Testis (tissue), 3 donors: ENCODE data around the gene SPG11. TPM values are rescaled to one million over a fixed set of nuclear protein-coding genes. Genes with fewer than 3 reads are reported as not detected.
"Not testable (repeated sequence)": the region's sequence is repeated elsewhere in the genome, so short reads cannot be mapped to it uniquely, and the experiment has no call there.

Experiments
- DNase-seq: peaks from one replicate; pipeline ENCODE4 v3.0.0-alpha.2; 2019
- H3K27ac ChIP-seq, 2 donors: fragments of 200-600 bp; sonication (generic); one replicate each; pipeline ENCODE4 v1.5.1; 2019
- H3K27me3 ChIP-seq: fragments of 200-600 bp; sonication (generic); one replicate; pipeline ENCODE4 v1.5.1; 2019
- H3K36me3 ChIP-seq: fragments of 200-600 bp; sonication (generic); one replicate; pipeline ENCODE4 v1.5.1; 2017; ENCODE audit warnings: low read depth; ENCODE audit errors: missing control alignments
- H3K4me1 ChIP-seq: fragments of 200-600 bp; sonication (generic); one replicate; pipeline ENCODE4 v1.5.1; 2019
- H3K4me3 ChIP-seq, 2 donors: fragments of 200-600 bp; sonication (generic); one replicate each; pipeline ENCODE4 v1.5.1; 2017 to 2019
- H3K9me3 ChIP-seq: fragments of 200-600 bp; sonication (generic); one replicate; pipeline ENCODE4 v1.5.1; 2017
- CTCF ChIP-seq, 3 experiments: fragments of 450-650 bp in 2 of 3; fragments of 200-600 bp in 1 of 3; sonication (generic) in 1 of 3; IDR thresholded peaks; one replicate each; pipeline ENCODE4 v1.5.1; 2016 to 2019; ENCODE audit warnings: antibody characterized with exemption in 3 of 3, mild to moderate bottlenecking in 2 of 3, moderate library complexity in 1 of 3
- POLR2A ChIP-seq: fragments of 450-650 bp; IDR thresholded peaks from one replicate; pipeline ENCODE4 v1.6.1; 2017; ENCODE audit warnings: antibody characterized with exemption, mild to moderate bottlenecking, moderate library complexity
- WGBS, 2 donors: methylation state at CpG; one replicate each; pipeline ENCODE4 v1.1.5; 2018; 5-methylcytosine and 5-hydroxymethylcytosine counted together
- intact Hi-C: fragments of 100-400 bp; cut with DNase I; formaldehyde crosslinking; loops from one replicate; pipeline ENCODE4 v1.15.1; 2023; ENCODE audit warnings: low total_unique reads
- polyA plus RNA-seq: library from polyadenylated mRNA; stranded (reverse); fragments of 350-450 nt; fragmentation: Illumina TruSeq; extraction: RNeasy Lipid Tissue Mini Kit (QIAGEN cat#74804); gene quantifications from one replicate; pipeline ENCODE4 v1.2.3, GENCODE V29; 2014; ENCODE audit warnings: low read depth, low replicate concordance; ENCODE audit not compliant: insufficient read depth
- total RNA-seq, 2 donors: library from RNA; depleted of rRNA; stranded (reverse); fragments of >200 nt; gene quantifications; one replicate each; pipeline ENCODE4 v1.2.3, GENCODE V29; 2016

SPG11 gene
- total and polyA plus RNA-seq, 3 donors from 2014 or later, result 89.6 to 137 (median 127) TPM

- no peaks in the 10 kb centered on the region for H3K27me3 ChIP-seq
- no peaks in the 10 kb centered on the region for H3K4me1 ChIP-seq
- no peak overlapping the region for H3K27ac ChIP-seq
- intact Hi-C loops, result no loop called here
- no peaks in the 10 kb centered on the region for H3K9me3 ChIP-seq
- TF ChIP-seq POLR2A (no peak), CTCF (IDR thresholded peaks at IDR 0.05) (no peak)
- no peaks in the 10 kb centered on the region for H3K36me3 ChIP-seq
- no peak for DNase-seq
- no peak overlapping the region for H3K4me3 ChIP-seq
- whole genome bisulfite sequencing, 2 donors, result 80 to 95% methylated on average over 2 of the region's 2 CpGs
Measured at GRCh38 chr15:44646460-44646859, 17.0 kb downstream of the SPG11 start.

- WGBS, 2 donors, result 86 to 88% methylated on average over 4 of the region's 4 CpGs
- Histone ChIP-seq H3K4me1 (no peaks in the 10 kb centered on the region), H3K4me3 (no peak overlapping the region), H3K27me3 (no peaks in the 10 kb centered on the region), H3K36me3 (no peaks in the 10 kb centered on the region), H3K27ac (no peak overlapping the region), H3K9me3 (no peaks in the 10 kb centered on the region)
- DNase-seq, result no peak
- no peak for TF ChIP-seq POLR2A
- no peak for TF ChIP-seq CTCF (IDR thresholded peaks at IDR 0.05)
- intact Hi-C loops, result no loop called here
Measured at GRCh38 chr15:44641651-44642050, 21.8 kb downstream of the SPG11 start.

DNA sequence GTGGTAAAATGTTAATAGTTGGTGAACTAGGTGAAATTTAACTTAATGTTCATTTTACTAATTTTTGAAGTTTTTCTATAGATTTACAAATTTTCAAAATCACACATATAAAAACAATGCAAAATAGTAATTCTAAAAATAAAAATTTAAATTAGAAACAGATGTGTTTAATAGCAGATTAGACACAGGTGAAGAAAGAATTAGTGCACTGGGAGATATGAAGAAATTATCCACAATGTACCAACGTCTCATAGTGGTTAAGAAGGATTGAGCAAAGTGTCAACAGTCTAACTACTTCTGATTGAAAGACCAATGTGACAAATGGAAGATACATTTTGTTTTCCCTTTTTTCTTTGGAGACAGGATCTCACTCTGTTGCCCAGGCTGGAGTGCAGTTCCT, 26.5 kb downstream of the SPG11 start:
- Histone ChIP-seq H3K9me3 (no peaks in the 10 kb centered on the region), H3K4me1 (no peaks in the 10 kb centered on the region), H3K36me3 (no peaks in the 10 kb centered on the region), H3K27me3 (no peaks in the 10 kb centered on the region), H3K27ac (no peak overlapping the region), H3K4me3 (no peak overlapping the region)
- 87 to 89% methylated on average over 1 of the region's 1 CpG for WGBS, 2 donors
- intact Hi-C loops, result no loop called here
- no peak for TF ChIP-seq CTCF (IDR thresholded peaks at IDR 0.05)
- TF ChIP-seq POLR2A, result no peak
- no peak for DNase-seq

GRCh38 chr15:44633603-44634002, 29.9 kb downstream of the SPG11 start:
- Histone ChIP-seq H3K27me3 (no peaks in the 10 kb centered on the region), H3K27ac (no peak overlapping the region), H3K9me3 (no peaks in the 10 kb centered on the region), H3K4me1 (no peaks in the 10 kb centered on the region), H3K36me3 (no peaks in the 10 kb centered on the region), H3K4me3 (no peak overlapping the region)
- TF ChIP-seq CTCF (IDR thresholded peaks at IDR 0.05) (no peak), POLR2A (no peak)
- DNase-seq, result no peak
- intact Hi-C loops, result no loop called here
- WGBS, 2 donors, result 97 to 99% methylated on average over 5 of the region's 5 CpGs

GRCh38 chr15:44625286-44625685, 38.2 kb downstream of the SPG11 start:
- DNase-seq, H3K4me3 ChIP-seq, H3K4me1 ChIP-seq, H3K9me3 ChIP-seq, H3K27me3 ChIP-seq, intact Hi-C loops, H3K27ac ChIP-seq, H3K36me3 ChIP-seq: not testable (repeated sequence)
- WGBS, 2 donors, result 89 to 96% methylated on average over 2 of the region's 2 CpGs
